Brain microvascular endothelial cell (primary cell): ENCODE results near the gene MMP24OS.

Experiments used
- DNase-seq: peaks from one replicate; pipeline ENCODE4 v3.0.0-alpha.2; 2020
- H3K27ac ChIP-seq: fragments of 250-450 bp; sonication (Bioruptor Pico); 2 replicates; pipeline ENCODE4 v1.5.1; 2020; ENCODE audit warnings: mild to moderate bottlenecking, moderate library complexity
- H3K27me3 ChIP-seq: fragments of 250-450 bp; sonication (Bioruptor Pico); replicated peaks from 2 replicates; pipeline ENCODE4 v1.5.1; 2020; ENCODE audit warnings: mild to moderate bottlenecking
- H3K36me3 ChIP-seq: fragments of 250-450 bp; sonication (Bioruptor Pico); replicated peaks from 2 replicates; pipeline ENCODE4 v1.5.1; 2020; ENCODE audit warnings: mild to moderate bottlenecking
- H3K4me3 ChIP-seq: 2 replicates; pipeline ENCODE4 v1.5.1; 2011; ENCODE audit warnings: low read depth, mild to moderate bottlenecking, control low read depth, low read length, moderate library complexity
- in situ Hi-C: cut with HindIII; loops from 2 replicates; pipeline ENCODE4 v1.10.0; 2017; ENCODE audit warnings: low sequenced_read_pairs, low pct_ligation_motif_present
- TF ChIP-seq, protein P1 (sequence below): IDR thresholded peaks from 2 replicates; pipeline ENCODE4 v1.5.1; 2011; ENCODE audit warnings: low read depth, mild to moderate bottlenecking, moderate library complexity, low read length, control low read depth, inconsistent platforms; ENCODE audit errors: missing control alignments

The MMP24OS gene

GRCh38 chr20:35285806-35286076 lies 7.8 kb upstream of the MMP24OS start:
- no peak overlapping the region for H3K4me3 ChIP-seq
- H3K27ac ChIP-seq, result no peak overlapping the region
- in situ Hi-C loops, result no loop called here
- TF ChIP-seq, protein P1, sequence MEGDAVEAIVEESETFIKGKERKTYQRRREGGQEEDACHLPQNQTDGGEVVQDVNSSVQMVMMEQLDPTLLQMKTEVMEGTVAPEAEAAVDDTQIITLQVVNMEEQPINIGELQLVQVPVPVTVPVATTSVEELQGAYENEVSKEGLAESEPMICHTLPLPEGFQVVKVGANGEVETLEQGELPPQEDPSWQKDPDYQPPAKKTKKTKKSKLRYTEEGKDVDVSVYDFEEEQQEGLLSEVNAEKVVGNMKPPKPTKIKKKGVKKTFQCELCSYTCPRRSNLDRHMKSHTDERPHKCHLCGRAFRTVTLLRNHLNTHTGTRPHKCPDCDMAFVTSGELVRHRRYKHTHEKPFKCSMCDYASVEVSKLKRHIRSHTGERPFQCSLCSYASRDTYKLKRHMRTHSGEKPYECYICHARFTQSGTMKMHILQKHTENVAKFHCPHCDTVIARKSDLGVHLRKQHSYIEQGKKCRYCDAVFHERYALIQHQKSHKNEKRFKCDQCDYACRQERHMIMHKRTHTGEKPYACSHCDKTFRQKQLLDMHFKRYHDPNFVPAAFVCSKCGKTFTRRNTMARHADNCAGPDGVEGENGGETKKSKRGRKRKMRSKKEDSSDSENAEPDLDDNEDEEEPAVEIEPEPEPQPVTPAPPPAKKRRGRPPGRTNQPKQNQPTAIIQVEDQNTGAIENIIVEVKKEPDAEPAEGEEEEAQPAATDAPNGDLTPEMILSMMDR, result no peak
- no peaks in the 10 kb centered on the region for H3K27me3 ChIP-seq
- peaks cover 8% of the 10 kb centered on the region for H3K36me3 ChIP-seq
- no peak for DNase-seq

- TF ChIP-seq, protein P1, result no peak
- H3K36me3 ChIP-seq, result peaks cover 13% of the 10 kb centered on the region
- H3K27ac ChIP-seq, result peak overlapping the region; percentile 66
- peak overlapping the region; percentile 90 for H3K4me3 ChIP-seq
- H3K27me3 ChIP-seq, result no peaks in the 10 kb centered on the region
- DNase-seq, result no peak
- in situ Hi-C loops, result no loop called here
Measured at GRCh38 chr20:35284992-35285805, 7.3 kb upstream of the MMP24OS start.

GRCh38 chr20:35284267-35284991 lies 6.5 kb upstream of the MMP24OS start, which contains the start of gene EIF6:
TSS of gene EIF6 (minus strand) at chr20:35284772. CDS start at chr20:35284487, 285 bp downstream.
- in situ Hi-C loops, result no loop called here
- peak within 1 kb of the TSS; percentile 66 for H3K27ac ChIP-seq
- DNase-seq, result peak; percentile 81
- TF ChIP-seq, protein P1, result no peak
- H3K27me3 ChIP-seq, result no peaks in the 10 kb centered on the region
- peak within 1 kb of the TSS; percentile 90 for H3K4me3 ChIP-seq
- peaks cover 21% of the 10 kb centered on the region for H3K36me3 ChIP-seq

DNA sequence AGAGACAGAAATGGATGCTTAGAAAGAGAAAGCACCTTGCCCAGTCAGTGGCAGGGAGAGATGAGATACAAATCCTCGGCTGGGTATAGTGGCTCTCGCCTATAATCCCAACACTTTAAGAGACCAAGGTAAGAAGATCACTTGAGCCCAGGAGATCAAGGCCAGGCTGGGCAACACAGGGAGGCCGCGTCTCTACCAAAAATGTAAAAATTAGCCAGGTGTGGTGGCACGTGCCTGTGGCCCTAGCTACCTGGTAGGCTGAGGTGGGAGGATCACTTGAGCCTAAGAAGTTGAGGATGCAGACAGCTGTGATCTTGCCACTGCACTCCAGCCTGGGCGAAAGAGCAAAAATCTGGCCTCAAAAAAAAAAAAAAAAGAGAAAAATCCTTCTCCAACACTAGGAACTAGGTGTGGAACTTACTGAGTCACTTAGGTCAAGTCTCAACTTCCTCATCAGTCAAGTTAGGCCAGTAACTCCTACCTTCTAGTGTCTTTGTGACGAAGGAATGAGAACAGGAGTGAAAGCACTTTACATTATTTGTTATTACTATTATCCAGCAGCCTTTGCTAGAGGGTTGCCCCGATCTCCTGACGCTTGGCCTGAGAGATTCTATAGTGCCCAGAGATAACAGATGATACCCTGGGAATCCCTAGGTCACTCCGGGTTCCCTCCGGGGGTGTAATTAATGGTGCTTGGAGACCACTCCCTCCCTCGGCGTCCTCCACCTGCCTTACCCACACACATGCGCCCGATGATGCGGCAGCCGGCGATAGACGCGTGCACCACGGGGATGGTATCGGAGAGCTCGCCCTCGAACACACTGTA lies 5.7 kb upstream of the MMP24OS start:
- H3K36me3 ChIP-seq, result peaks cover 29% of the 10 kb centered on the region
- H3K4me3 ChIP-seq, result peak overlapping the region; percentile 90
- TF ChIP-seq, protein P1, result no peak
- DNase-seq, result no peak
- H3K27me3 ChIP-seq, result no peaks in the 10 kb centered on the region
- peak overlapping the region; percentile 66 for H3K27ac ChIP-seq
- in situ Hi-C loops, result no loop called here

DNA sequence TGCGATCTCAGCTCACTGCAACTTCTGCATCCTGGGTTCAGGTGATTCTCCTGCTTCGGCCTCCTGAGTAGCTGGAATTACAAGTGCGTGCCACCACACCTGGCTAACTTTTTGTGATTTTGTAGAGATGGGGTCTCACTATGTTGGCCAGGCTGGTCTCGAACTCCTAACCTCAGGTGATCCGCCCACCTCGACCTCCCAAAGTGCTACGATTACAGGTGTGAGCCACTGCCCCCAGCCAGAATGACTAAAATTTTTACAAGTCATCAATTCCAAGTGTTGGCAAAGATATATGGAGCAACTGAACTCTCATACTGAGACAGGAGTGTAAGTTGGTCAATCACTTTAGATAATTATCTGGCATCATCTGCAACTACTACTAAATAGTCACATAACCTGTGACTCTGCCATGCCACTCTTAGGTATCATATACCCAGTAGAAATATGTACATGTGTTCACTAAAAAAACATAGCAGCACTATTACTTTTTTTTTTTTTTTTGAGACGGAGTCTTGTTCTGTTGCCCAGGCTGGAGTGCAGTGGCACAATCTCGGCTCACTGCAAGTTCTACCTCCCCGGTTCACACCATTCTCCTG lies 3.7 kb upstream of the MMP24OS start:
- Histone ChIP-seq H3K4me3 (no peak overlapping the region), H3K36me3 (peaks cover 38% of the 10 kb centered on the region), H3K27ac (no peak overlapping the region), H3K27me3 (no peaks in the 10 kb centered on the region)
- TF ChIP-seq, protein P1, result no peak
- in situ Hi-C loops, result no loop called here
- no peak for DNase-seq
